GM21423 (cell line): ENCODE results near the gene EIF4G3.
"Not testable (repeated sequence)": the region's sequence is repeated elsewhere in the genome, so short reads cannot be mapped to it uniquely, and the experiment has no call there.

Experiments
- ATAC-seq: cut with Tn5 transposase; IDR thresholded peaks from one replicate; pipeline ENCODE4 v1.9.1; 2021; ENCODE audit warnings: mild to moderate bottlenecking, moderate library complexity; ENCODE audit not compliant: unreplicated experiment

The EIF4G3 gene

GRCh38 chr1:20962576-20963258 is 214.0 kb downstream of the EIF4G3 start:
- ATAC-seq: no peak

DNA sequence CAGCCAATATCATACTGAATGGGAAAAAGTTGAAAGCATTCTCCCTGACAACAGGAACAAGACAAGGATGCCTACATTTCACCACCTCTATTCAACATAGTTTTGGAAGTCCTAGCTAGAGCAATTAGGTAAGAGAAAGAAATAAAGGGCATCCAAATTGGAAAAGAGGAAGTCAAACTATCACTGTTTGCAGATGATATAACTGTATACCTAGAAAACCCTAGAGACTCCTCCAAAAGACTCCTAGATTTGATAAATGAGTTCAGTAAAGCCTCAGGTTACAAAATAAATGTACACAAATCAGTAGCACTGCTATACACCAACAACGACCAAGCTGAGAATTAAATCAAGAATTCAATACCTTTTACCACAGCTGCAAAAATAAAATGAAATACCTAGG is 218.3 kb downstream of the EIF4G3 start:
- ATAC-seq: no peak

DNA sequence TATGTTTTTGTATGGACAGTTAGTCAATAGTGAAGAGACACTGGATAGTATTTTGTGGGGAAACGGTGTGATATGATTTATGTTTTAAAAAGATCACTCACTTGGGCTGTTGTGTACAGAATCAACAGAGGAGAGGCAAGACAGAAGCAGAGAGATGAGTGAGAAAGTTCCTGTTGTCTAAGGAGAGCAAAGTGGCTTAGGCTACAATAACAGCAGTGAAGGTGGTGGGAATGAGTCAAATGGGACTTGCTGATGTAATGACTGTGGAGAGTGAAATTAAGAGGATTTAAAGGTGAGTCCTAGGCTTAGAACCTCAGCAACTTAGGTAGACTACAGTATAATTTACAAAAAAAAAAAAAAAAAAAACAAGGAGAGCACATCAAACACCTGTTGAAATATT is 220.4 kb downstream of the EIF4G3 start:
- no peak for ATAC-seq

DNA sequence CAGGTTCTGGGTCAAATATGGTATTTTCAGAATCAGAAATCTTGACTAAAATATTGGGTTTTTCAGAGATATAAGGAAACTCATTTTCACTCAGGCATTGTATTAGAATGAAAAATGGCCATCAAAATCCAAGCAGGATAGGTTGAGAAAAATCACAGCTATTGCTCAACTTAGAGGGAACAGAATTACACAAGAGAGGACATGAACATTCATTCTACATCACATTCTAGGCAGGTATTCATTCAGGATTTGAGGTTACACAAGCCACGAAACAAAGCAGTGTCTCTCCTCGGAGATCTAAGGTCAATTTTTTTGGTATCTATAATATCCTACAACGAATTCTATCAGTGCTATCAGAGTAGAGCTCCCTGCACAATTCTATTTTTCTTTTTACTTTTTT is 226.0 kb downstream of the EIF4G3 start:
- ATAC-seq: no peak

DNA sequence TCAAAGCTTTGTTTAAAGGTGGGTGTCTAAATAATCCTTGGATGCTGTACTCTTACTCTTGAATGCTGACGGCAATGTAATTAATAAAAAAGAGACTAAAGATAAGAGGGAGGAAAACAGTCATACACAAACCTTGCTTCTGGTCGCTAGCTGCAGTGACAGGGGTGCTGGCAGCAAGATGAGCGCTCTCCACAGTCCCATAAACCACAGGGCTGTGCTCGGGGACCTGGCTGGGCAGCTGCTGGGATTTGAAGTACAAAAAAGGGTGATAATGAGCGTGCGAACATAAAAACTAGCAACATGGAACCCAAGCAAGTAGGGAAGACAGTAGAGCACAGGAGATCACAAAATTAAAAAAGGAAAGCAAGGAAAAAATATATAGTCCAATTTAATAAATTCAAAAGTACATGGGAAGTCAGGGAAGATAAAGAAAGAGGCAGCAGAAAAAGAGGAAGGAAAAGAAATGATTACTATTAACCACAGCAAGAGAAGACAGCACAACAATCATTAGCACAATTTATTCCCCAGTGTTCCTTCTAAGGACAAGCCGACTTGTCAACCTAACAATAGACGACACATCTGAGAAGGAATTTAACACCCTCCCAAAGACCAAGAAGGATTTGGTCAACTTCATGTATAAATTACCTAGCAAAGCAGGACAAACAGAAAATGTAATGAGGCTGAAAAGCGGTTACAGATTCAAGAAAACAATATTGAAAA is 226.7 kb downstream of the EIF4G3 start:
- ATAC-seq: no peak

GRCh38 chr1:20948101-20948500 is 228.6 kb downstream of the EIF4G3 start:
- ATAC-seq: no peak

- no peak for ATAC-seq
Measured at GRCh38 chr1:20947409-20947808, 229.3 kb downstream of the EIF4G3 start.

- no peak for ATAC-seq
Measured at GRCh38 chr1:20936621-20937020, 240.1 kb downstream of the EIF4G3 start.

DNA sequence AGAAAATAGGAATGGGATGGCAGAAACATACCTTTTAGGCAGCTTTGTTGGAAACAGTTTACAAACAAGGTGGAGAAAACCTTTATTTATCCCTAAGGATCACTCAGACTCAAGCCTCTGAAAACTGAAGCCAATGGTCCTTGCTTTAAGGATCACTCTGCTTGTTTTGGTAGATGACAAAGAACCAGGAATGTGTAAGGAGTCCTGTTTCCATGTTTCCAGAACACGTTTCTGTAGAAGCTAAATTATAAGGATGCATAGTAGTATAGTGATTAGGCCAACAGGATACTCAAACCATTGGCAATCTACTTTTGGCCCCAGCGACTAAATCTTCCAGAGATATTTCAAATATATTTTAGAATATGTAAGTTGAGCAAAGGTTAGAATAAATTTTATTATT is 240.5 kb downstream of the EIF4G3 start:
- ATAC-seq: no peak

DNA sequence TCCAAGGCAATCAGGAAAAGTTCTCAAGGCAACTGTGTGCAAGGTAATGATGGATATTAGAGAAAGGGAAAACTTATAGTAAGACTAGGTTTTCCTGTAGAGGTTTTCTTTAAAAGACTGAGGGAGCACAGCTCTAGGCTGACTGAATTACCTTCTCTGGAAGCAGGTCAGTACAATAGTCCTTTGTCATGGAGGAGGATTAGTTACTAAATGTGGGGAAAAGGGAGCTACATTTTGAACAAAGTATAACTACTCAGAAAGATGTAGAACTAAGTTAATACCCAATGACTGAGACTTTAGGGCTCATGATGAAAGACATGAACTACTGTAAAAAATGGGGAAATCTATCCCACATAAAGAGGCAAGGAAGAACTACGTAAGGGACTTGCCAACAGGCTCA is 241.0 kb downstream of the EIF4G3 start:
- no peak for ATAC-seq

DNA sequence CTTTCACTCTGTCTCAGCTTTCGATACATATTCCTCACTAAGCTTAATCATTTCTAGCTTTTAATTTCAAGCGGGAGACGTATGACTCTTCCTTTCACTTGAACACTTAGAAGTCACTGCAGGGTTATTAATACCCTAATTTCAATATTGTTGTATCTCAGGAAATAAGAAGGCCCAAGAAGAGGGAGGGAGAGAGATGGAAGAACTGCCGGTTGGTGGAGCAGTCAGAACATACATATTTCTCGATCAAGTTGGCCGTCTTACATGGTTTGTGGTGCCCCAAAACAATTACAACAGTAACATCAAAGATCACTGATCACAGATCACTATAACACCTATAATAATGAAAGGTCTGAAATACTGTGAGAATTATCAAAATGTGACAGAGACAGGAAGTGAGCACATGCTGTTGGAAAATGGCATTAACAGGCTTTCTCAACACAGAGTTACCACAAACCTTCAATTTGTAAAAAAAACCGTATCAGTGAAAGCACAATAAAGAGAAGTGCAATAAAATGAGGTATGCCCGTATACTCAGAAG is 244.2 kb downstream of the EIF4G3 start:
- ATAC-seq: peak; percentile 72

DNA sequence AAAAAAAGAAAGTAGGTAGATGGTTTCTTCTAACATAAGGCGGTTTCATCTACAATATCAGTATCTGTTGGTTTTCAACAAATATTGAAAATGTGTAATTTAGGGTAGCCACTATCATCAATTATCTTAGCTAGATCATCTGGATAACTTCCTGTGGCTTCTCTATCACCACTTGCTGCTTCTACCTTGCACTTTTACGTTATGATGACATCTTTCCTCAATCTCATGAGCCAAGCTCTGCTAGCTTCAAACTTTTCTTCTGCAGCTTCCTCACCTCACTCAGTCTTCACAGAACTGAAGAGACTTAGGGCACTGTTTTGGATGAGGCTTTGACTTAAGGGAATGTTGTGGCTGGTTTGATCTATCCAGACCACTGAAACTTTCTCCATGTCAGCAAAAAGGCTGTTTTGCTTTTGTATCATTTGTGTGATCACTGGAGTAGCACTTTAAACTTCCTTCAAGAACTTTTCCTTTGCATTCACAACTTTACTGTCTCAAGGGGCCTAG is 244.7 kb downstream of the EIF4G3 start:
- ATAC-seq: peak; percentile 16

GRCh38 chr1:20930427-20930826 is 246.3 kb downstream of the EIF4G3 start:
- ATAC-seq: no peak

DNA sequence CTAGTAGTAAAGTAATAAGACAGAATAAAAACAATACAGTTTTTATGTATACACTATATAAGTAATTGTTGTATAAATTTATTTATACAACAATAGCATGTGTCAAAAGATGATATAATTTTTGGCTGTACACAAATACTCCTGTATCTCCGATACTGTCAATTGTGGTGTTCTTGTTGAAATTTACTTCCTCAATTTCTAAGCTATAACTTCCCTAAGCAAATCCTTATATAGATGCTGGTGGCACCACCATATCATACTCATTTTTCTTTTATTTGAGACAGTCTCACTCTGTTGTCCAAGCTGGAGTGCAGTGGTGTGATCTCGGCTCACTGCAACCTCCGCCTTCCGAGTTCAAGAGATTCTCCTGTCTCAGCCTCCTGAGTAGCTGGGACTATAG is 248.6 kb downstream of the EIF4G3 start:
- no peak for ATAC-seq

DNA sequence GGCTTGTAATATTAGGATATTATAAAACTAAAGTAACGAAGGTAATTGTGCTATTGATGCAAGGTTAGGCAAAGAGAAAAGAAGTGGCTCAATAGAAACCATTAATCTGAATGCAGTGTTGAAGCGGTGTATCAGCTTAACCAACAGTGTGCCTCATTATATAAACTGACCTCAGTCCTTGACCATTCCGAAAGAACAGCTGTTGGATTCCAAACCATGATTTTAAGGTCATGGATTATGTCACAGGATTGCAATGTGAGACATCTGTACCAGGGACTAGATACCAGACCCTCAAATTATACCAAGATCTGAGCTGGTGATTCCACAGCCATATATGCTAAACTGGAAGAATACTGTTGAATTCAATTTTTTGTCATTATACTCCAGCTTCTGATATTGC is 255.4 kb downstream of the EIF4G3 start:
- ATAC-seq: no peak

DNA sequence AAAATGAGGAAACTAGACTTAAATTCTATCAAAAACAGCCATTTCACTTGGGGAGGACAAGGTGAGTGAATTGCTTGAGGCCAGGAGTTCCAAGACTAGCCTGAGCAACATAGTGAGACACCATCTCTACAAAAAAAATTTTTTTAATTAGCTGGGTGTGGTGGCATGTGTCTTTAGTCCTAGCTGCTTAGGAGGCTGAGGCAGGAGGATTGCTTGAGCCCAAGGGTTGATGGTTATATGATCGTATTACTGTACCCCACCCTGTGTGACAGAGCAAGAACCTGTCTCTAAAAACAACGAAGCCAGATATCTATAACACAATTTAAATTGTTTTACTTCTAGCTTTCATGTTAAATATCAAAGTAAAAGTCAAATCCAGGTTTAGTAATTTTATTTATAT is 263.5 kb downstream of the EIF4G3 start:
- no peak for ATAC-seq

- not testable (repeated sequence) for ATAC-seq
Measured at GRCh38 chr1:20907526-20907925, 269.2 kb downstream of the EIF4G3 start.

GRCh38 chr1:20903437-20903836 is 273.3 kb downstream of the EIF4G3 start:
- no peak for ATAC-seq

- no peak for ATAC-seq
Measured at GRCh38 chr1:20900056-20900455, 276.6 kb downstream of the EIF4G3 start.

DNA sequence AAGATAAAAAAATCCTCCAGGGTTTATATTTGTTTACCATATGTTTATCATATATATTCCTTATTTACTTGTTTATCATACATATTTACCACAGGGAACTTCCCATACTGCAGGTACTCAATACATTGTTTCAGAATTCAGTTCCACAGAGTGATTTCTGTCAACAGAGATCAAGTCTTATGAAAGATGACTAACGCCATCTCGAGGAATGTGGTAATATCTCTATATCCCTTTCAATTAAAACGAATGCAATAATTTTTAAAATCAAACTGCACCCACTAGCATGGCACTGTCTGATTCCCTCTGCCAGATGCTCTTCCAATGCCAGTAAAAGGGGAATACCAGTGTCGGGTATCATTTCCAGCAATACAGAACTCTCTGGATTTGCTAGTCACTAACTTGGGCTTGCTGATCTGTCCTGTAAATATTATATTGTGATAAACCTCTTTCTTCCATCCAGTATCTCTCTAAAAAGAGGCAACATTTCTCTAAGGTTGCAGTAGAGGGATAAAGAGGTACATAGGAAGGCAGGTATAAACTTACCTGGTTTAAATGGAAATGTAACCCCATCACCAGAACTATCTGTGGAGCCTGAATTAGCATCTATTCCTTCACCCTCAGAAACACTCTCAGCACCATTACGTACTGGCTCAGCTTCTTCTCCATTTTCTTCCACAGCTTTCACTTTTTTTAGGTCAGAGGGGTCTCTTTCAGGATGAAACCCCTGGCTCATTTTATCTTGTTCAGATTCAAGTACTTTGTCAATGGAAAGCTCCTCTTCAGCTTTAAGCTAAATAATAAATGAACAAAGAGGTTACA is 277.3 kb downstream of the EIF4G3 start:
- ATAC-seq: no peak

DNA sequence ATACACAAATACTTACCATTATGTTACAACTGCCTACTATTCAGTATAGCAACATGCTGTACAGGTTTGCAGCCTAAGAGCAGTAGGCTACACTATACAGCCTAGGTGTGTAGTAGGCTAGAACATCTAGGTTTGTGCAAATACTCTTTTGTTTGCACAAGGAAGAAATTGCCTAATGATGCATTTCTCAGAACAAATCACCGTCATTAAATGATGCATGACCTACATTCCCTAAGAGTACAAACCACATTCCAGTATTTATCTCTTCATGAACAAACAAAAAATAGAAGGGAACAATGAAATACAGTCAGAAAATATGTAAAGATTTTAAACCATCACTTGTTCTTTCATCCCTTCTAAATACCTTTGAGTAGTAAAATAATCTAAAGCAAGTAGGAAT is 279.9 kb downstream of the EIF4G3 start:
- no peak for ATAC-seq
